Adrenal gland (tissue), 5 donors: ENCODE measurements around the gene ZNF346.

Experiments
- CTCF ChIP-seq, 6 experiments: fragments of 450-650 bp in 4 of 6; fragments of 200-600 bp in 2 of 6; sonication (generic) in 1 of 6; IDR thresholded peaks; 1 replicate in 5 of 6; 2 replicates in 1 of 6; pipeline versions ENCODE4 v1.5.1 to v1.8.0; 2016 to 2021; ENCODE audit warnings: antibody characterized with exemption in 6 of 6, mild to moderate bottlenecking in 2 of 6, moderate library complexity in 1 of 6
- POLR2A ChIP-seq, 2 donors: fragments of 450-650 bp; IDR thresholded peaks; one replicate each; pipeline ENCODE4 v1.6.1; 2017; ENCODE audit warnings: antibody characterized with exemption in 2 of 2, mild to moderate bottlenecking in 2 of 2, moderate library complexity in 1 of 2
- donor health status: DM: no; HTN: no; CAD: no.

GRCh38 chr5:177077335-177077734 lies 54.8 kb downstream of the ZNF346 start:
- TF ChIP-seq CTCF (IDR thresholded peaks at IDR 0.05) = no peak
- TF ChIP-seq POLR2A (IDR thresholded peaks at IDR 0.05) = no peak
